Activated naive CD8-positive, alpha-beta T cell (primary cell): ENCODE data around the gene OPCML.

ENCODE experiments used
- H3K27ac Mint-ChIP-seq: one replicate; pipeline ENCODE4 v1.8.0; 2021; ENCODE audit warnings: mixed read lengths
- H3K27me3 Mint-ChIP-seq: one replicate; pipeline ENCODE4 v1.8.0; 2021; ENCODE audit warnings: mixed read lengths
- H3K36me3 Mint-ChIP-seq: one replicate; pipeline ENCODE4 v1.8.0; 2021; ENCODE audit warnings: mixed read lengths
- H3K4me1 Mint-ChIP-seq: one replicate; pipeline ENCODE4 v1.8.0; 2021; ENCODE audit warnings: low read depth, mixed read lengths
- H3K4me3 Mint-ChIP-seq: one replicate; pipeline ENCODE4 v1.8.0; 2021; ENCODE audit warnings: mild to moderate bottlenecking, mixed read lengths
- H3K9me3 Mint-ChIP-seq: one replicate; pipeline ENCODE4 v1.8.0; 2021; ENCODE audit warnings: low read depth, mixed read lengths

The OPCML gene

DNA sequence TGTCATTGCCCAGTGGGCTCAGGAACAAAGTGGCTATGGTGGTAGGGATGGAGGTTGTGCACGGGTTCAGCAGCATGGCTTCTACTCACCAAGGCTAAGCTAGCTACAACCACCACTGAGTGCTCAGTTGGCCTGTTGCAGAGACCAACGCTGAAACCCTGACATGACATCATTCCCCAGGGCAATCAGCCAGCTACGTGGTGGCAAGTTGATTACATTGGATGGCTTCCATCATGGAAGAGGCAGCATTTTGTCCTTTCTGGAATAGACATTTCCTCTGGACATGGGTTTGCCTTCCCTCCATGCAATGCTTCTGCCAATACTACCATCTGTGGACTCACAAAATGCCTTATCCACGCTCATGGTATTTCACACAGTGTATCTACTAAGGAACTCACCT lies 634.3 kb downstream of the OPCML start:
- H3K9me3 Mint-ChIP-seq = no peaks in the 10 kb centered on the region
- H3K27ac Mint-ChIP-seq = no peak overlapping the region
- no peaks in the 10 kb centered on the region for H3K36me3 Mint-ChIP-seq
- H3K4me3 Mint-ChIP-seq = no peak overlapping the region
- no peaks in the 10 kb centered on the region for H3K4me1 Mint-ChIP-seq
- no peaks in the 10 kb centered on the region for H3K27me3 Mint-ChIP-seq

DNA sequence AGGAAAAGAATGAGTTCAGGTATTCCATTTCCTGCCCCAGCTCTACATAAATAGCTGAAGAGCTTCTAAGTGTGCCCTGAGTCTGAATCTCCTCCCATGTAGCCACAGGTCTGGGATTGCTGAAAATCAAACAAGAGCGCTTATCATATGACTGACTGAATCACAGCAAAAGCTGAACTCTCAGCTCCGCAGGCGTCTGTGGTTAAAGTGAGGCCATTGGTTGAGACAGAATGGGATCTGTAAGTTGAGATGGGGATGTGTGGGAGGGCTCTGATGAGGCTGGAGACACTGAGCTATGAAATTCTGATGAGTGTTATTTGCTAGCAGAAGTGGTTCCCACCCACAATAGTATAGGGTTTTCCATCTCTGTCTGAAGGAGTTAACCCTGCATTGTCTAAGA lies 637.0 kb downstream of the OPCML start:
- Mint-ChIP-seq H3K27ac (no peak overlapping the region), H3K4me1 (no peaks in the 10 kb centered on the region), H3K27me3 (no peaks in the 10 kb centered on the region), H3K4me3 (no peak overlapping the region), H3K36me3 (no peaks in the 10 kb centered on the region), H3K9me3 (no peaks in the 10 kb centered on the region)

DNA sequence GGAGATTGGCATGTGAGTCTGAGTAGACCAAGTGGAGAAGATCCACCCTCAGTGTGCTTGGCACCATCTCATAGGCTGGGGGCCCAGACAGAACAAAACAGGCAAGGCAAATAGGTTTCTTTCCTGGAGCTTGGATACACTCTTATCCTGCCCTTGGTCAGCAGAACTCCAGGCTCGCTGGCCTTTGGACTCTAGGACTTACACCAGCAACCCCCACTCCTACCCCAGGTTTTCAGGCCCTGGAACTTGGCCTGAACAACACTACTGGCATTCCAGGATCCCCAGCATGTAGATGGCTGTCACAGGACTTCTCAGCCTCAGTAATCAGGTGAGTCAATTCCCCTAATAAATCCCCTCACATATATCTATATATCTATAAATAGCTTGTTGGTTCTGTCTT lies 637.7 kb downstream of the OPCML start:
- no peaks in the 10 kb centered on the region for H3K27me3 Mint-ChIP-seq
- H3K9me3 Mint-ChIP-seq = no peaks in the 10 kb centered on the region
- H3K4me1 Mint-ChIP-seq = no peaks in the 10 kb centered on the region
- H3K4me3 Mint-ChIP-seq = no peak overlapping the region
- no peaks in the 10 kb centered on the region for H3K36me3 Mint-ChIP-seq
- H3K27ac Mint-ChIP-seq = no peak overlapping the region

DNA sequence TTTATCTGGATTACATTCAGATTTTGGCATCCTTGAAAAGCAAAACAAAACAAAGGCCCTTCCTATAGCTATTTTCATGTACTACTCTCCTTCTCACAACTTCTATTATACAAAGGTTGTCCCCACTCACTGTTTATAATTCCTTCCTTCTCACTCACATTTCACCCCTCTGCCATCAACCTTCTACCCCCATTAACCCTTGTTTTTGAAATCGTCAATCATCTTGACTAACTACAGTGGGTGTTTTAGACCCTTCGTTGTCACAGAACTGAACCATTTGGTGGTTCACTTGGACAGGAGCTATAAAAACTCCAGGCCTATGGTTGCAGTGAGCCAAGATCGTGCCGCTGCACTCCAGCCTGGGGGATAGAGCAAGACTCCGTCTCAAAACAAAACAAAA lies 639.4 kb downstream of the OPCML start:
- Mint-ChIP-seq H3K27ac (no peak overlapping the region), H3K9me3 (no peaks in the 10 kb centered on the region), H3K4me3 (no peak overlapping the region), H3K27me3 (no peaks in the 10 kb centered on the region), H3K36me3 (no peaks in the 10 kb centered on the region), H3K4me1 (no peaks in the 10 kb centered on the region)

DNA sequence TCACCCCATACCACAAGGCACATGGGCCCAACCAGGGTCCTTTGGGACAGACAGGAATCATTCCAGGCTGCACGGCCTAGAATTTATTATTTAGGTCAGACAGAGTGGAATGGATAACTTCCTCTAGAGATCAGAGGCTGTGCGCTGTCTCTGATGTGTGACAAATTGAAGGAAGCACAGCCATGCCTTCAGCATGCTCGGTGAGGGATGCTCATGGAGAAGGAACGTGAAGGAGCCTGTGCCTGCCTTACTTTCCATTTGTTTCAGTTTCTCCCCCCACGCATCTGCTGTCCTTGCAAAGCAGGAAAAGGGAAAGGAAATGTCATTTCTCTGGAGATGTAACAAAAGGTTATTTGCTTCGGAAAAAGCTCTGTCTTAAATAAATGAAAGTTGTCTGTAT lies 644.1 kb downstream of the OPCML start:
- H3K36me3 Mint-ChIP-seq = no peaks in the 10 kb centered on the region
- H3K27ac Mint-ChIP-seq = no peak overlapping the region
- no peaks in the 10 kb centered on the region for H3K9me3 Mint-ChIP-seq
- no peak overlapping the region for H3K4me3 Mint-ChIP-seq
- no peaks in the 10 kb centered on the region for H3K27me3 Mint-ChIP-seq
- no peaks in the 10 kb centered on the region for H3K4me1 Mint-ChIP-seq

DNA sequence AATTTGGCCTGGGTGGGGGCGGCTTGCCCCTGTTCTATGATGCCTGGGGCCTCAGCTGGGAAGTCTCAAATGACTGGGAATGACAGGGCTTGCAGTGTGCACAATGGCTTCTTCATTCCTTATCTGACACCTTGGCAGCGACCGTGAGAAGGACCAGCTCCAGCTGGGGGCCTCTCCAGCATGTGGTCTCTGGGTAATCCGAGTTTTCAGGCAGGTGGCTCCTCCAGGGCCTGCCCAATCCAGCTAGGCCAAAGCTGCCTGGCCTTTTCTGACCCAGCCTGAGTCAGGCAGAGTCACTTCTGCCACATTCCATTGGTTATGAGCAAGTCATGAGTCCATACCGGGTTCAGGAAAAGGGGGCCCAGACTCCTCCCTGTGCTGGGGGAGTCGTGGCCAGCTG lies 646.0 kb downstream of the OPCML start:
- Mint-ChIP-seq H3K9me3 (no peaks in the 10 kb centered on the region), H3K4me1 (no peaks in the 10 kb centered on the region), H3K27ac (no peak overlapping the region), H3K27me3 (peaks cover 1% of the 10 kb centered on the region), H3K4me3 (no peak overlapping the region), H3K36me3 (no peaks in the 10 kb centered on the region)

DNA sequence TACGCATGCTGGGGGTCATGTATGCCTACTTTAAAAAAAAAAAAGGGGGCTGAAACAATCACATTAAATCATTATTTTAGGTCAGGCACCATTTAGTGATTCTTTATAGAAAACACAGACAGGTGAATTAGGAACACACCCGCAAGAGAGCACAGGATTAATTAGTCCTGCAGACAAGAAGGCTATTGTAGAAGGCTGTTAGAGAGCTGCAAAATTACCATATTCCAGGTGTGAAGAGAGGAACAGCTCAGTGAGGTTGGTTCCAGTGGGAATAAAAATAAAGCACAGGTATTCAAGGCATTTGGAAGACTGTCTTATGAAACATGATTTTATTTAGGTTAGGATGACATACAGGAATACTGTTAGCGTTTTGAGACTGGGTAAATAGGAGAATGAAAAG lies 649.1 kb downstream of the OPCML start:
- H3K4me1 Mint-ChIP-seq = no peaks in the 10 kb centered on the region
- no peak overlapping the region for H3K27ac Mint-ChIP-seq
- no peaks in the 10 kb centered on the region for H3K9me3 Mint-ChIP-seq
- no peaks in the 10 kb centered on the region for H3K36me3 Mint-ChIP-seq
- no peak overlapping the region for H3K4me3 Mint-ChIP-seq
- H3K27me3 Mint-ChIP-seq = peaks cover 1% of the 10 kb centered on the region

DNA sequence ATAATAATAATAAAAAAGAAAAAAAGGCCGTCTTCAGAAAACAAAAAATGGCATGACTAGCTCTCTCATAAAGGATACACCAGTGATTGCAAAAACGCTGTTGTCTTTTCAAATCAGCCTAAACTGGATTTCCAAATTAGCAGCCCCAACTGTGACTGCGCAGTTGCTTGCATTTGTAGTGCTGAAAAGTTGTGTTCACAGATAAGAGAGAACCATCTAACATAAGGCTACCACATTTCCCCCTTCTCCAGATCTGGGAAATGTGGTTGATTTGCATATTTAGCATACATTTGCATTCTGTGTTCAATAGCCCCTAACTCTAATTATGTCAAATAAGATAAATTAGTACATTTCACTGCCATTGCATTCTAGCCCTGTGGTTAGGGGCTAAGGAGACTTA lies 650.7 kb downstream of the OPCML start:
- Mint-ChIP-seq H3K9me3 (no peaks in the 10 kb centered on the region), H3K27ac (no peak overlapping the region), H3K4me1 (peaks cover 3% of the 10 kb centered on the region), H3K36me3 (no peaks in the 10 kb centered on the region), H3K4me3 (no peak overlapping the region), H3K27me3 (peaks cover 1% of the 10 kb centered on the region)

DNA sequence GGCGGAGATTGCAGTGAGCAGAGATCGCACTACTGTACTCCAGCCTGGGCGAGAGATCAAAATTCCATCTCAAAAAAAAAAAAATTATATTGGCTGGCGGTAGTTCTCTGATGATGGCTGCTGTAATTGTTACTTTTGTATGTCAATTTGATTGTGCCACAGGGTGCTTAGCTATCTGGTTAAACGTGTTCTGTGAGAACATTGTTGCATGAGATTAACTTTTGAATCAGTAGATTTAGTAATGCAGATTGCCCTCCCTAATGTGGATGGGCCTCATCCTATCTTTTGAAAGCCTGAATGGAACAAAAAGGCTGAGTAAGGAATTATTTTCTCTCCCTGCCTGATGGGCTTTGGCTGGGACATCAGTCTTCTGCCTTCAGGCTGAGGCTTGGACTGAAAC lies 654.2 kb downstream of the OPCML start:
- Mint-ChIP-seq H3K36me3 (no peaks in the 10 kb centered on the region), H3K4me1 (peaks cover 5% of the 10 kb centered on the region), H3K9me3 (no peaks in the 10 kb centered on the region), H3K4me3 (no peak overlapping the region), H3K27ac (no peak overlapping the region), H3K27me3 (peaks cover 1% of the 10 kb centered on the region)

DNA sequence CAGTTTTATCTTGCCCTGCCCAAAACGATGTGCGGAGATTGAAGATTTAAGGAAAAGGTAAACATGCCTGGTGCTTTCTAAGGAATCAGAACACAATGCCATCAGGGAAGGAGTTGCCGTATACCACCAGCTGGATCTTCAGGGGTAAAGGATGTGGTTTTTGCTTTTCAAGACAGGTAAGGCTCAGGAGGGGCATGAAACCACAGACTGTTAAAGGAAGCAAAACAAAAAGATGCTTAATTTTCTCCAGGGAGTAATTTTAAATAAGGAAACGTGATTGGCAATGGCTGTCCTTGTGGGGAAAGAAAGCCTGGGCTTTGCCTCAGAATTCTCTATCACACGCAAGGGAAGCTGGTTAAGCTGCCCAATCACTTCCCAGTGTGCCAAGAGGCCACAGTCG lies 655.6 kb downstream of the OPCML start:
- Mint-ChIP-seq H3K27ac (no peak overlapping the region), H3K36me3 (no peaks in the 10 kb centered on the region), H3K27me3 (no peaks in the 10 kb centered on the region), H3K4me1 (peaks cover 5% of the 10 kb centered on the region), H3K4me3 (no peak overlapping the region), H3K9me3 (no peaks in the 10 kb centered on the region)

DNA sequence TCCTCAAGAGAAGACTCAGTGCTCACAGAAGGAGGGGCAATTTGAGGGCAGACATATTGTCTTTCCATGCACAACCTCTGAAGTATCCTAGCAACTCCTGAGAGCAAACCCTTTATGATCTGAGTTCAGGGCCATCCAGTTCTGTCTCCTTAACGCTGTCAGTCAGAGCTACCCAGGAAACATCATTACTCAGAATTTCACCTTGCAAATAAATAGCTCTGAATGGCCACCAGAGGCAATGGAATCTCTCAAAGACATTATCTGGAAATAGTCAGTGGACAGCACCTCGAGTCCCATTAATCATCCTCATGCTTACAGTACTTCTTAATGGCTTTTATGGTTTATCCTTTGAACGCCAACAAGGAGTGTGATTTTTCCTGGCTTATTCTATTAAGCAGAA lies 656.1 kb downstream of the OPCML start:
- no peak overlapping the region for H3K27ac Mint-ChIP-seq
- H3K27me3 Mint-ChIP-seq = no peaks in the 10 kb centered on the region
- no peaks in the 10 kb centered on the region for H3K36me3 Mint-ChIP-seq
- H3K4me3 Mint-ChIP-seq = no peak overlapping the region
- peaks cover 5% of the 10 kb centered on the region for H3K4me1 Mint-ChIP-seq
- H3K9me3 Mint-ChIP-seq = no peaks in the 10 kb centered on the region

DNA sequence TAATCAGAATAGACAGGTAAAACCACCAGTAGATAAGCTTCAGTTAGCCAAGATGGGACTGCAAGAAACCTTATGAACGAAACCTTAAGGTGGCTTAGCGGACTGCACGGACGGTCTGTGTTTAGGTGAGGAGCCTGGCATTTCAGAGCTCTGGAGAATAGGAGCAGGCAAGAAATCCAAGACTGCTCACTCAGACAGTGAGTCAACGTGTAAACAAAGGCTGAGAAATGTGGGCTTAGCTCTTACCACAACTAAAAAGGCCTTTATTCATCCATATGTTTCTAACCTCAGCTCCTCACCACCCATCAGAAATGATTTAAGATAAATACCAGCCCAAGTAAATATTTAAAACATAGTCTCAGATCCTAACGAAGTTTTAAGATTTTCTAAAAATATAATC lies 657.7 kb downstream of the OPCML start:
- Mint-ChIP-seq H3K36me3 (no peaks in the 10 kb centered on the region), H3K4me3 (no peak overlapping the region), H3K4me1 (peaks cover 5% of the 10 kb centered on the region), H3K27ac (no peak overlapping the region), H3K27me3 (no peaks in the 10 kb centered on the region), H3K9me3 (no peaks in the 10 kb centered on the region)

DNA sequence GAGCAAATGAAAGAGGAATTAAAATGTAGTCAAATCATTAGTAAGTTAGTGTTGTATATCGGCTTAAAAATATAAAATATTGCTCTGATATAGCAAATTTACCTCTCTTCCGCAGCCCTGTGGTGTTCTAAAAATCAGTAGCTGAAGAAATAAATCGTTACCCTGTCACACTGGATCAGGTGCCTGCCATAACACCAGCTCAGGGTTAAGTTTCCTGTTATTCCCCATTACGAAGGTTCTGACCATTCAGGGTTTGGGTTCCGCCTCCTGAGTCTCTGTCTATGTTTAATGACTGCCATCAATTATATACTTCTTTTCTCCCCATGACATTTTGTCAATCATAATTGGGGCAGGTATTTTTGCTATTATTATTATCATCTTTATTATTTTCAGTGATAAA lies 658.5 kb downstream of the OPCML start:
- H3K36me3 Mint-ChIP-seq = no peaks in the 10 kb centered on the region
- no peak overlapping the region for H3K4me3 Mint-ChIP-seq
- H3K27ac Mint-ChIP-seq = no peak overlapping the region
- no peaks in the 10 kb centered on the region for H3K9me3 Mint-ChIP-seq
- H3K27me3 Mint-ChIP-seq = no peaks in the 10 kb centered on the region
- H3K4me1 Mint-ChIP-seq = peaks cover 5% of the 10 kb centered on the region

DNA sequence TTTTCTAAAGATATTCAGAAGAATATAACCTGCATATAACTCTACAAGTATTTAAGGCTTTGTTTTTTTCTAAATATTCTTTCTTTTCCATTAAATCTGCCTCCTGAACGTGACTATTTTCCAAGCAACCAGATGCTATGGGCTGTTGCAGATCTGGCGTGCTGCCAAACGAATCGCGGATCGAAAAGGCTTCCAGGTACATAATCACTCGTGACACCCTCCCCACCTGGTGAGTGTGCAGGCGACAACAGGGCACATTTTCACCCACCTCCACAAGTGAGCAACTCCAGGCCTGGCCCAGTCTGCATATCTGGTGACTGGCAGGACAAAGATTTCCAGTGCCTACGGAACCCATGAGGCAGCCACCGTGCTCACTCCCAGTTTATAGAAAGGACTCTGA lies 660.1 kb downstream of the OPCML start:
- Mint-ChIP-seq H3K36me3 (no peaks in the 10 kb centered on the region), H3K27ac (no peak overlapping the region), H3K4me1 (peaks cover 5% of the 10 kb centered on the region), H3K9me3 (no peaks in the 10 kb centered on the region), H3K4me3 (no peak overlapping the region), H3K27me3 (no peaks in the 10 kb centered on the region)

DNA sequence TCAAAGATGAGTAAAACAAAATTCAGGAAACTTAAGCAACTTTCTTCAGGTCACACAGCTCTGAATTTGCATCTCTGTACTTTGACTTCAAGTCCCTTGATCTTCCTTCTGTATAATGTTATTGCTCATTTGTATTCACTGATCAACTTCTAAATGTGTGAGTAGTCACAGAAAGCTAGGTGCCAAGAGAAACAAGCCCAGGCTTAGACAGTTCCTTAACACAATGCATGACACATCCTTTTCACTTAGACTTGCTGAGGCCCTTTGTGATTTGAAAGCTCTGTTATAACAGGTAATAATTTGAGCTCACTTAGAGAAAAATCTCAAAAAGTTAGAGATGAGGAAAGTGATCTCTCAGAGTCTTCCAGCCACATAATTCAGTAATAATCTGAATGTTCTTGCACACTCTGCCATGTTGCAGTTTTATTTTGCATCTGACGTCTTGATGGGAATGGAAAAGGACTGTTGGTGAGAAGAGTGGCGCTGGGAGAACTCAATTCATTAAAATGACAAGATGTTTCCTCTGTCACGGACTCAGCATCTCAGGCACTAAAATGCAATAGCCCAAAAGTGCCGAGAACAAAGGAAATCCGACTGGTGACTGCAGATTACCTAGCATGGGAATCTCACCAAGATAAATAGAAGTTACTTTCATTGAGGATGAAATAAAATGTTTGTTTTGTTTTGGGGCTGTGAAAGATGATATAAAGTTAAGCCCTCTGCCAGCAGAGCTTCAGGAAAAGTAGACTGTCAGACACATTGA lies 665.3 kb downstream of the OPCML start:
- Mint-ChIP-seq H3K27ac (no peak overlapping the region), H3K4me1 (no peaks in the 10 kb centered on the region), H3K36me3 (no peaks in the 10 kb centered on the region), H3K4me3 (no peak overlapping the region), H3K27me3 (no peaks in the 10 kb centered on the region), H3K9me3 (no peaks in the 10 kb centered on the region)

DNA sequence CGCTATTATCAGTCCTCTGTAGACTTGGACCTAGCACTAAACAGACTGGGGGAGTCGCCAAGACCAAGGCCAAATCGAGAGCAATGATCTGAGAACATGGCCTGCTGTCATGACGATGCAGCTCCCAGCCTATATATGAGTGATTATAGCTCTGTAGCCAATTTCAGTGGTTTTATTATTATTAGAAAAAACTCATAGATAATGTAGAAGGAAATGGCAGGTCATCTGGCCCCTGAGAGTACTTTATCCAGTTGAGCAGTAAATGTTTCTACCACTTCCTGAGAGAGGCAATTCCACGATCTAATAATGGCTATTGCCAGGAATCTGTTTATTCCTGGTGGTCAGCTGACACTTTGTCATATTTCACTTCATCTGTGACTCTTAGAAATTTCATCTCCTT lies 666.7 kb downstream of the OPCML start:
- Mint-ChIP-seq H3K9me3 (no peaks in the 10 kb centered on the region), H3K4me3 (no peak overlapping the region), H3K27me3 (no peaks in the 10 kb centered on the region), H3K36me3 (no peaks in the 10 kb centered on the region), H3K4me1 (no peaks in the 10 kb centered on the region), H3K27ac (no peak overlapping the region)
